Stomach (tissue), 4 donors: ENCODE results near the gene FGGY.

Experiments
- CTCF ChIP-seq, 7 experiments: fragments of 450-650 bp in 4 of 7; fragments of 200-600 bp in 3 of 7; sonication (generic) in 3 of 7; IDR thresholded peaks; one replicate each; pipeline ENCODE4 v1.5.1; 2016 to 2019; ENCODE audit warnings: antibody characterized with exemption in 7 of 7, control low read depth in 2 of 7, mild to moderate bottlenecking in 1 of 7
- POLR2A ChIP-seq, 4 donors: fragments of 450-650 bp; IDR thresholded peaks; one replicate each; pipeline ENCODE4 v1.6.1; 2016; ENCODE audit warnings: antibody characterized with exemption in 4 of 4, control low read depth in 2 of 4, mild to moderate bottlenecking in 1 of 4, moderate library complexity in 1 of 4
- POLR2AphosphoS5 ChIP-seq, 3 donors: sonication (generic); formaldehyde crosslinking; IDR thresholded peaks; one replicate each; pipeline ENCODE4 v1.6.1; 2016; ENCODE audit warnings: antibody characterized with exemption in 3 of 3

GRCh38 chr1:59427155-59427554, 130.3 kb downstream of the FGGY start:
- TF ChIP-seq CTCF (IDR thresholded peaks at IDR 0.05): no peak
- TF ChIP-seq POLR2AphosphoS5 (IDR thresholded peaks at IDR 0.05): no peak
- TF ChIP-seq POLR2A (IDR thresholded peaks at IDR 0.05): no peak
